SK-N-SH treated with all-trans-retinoic acid at 6 μM for 48 hours (cell line): ENCODE measurements around the gene RPN1.

Source experiments
- ARNTL ChIP-seq: fragments of 450-650 bp; formaldehyde crosslinking; IDR thresholded peaks from 2 replicates; pipeline ENCODE4 v1.5.0; 2020; ENCODE audit warnings: low read depth, mild to moderate bottlenecking, moderate library complexity, borderline replicate concordance
- CSDC2 ChIP-seq: fragments of 250-450 bp; sonication (Bioruptor Pico); IDR thresholded peaks from 2 replicates; pipeline ENCODE4 v1.5.0; 2020; ENCODE audit warnings: mild to moderate bottlenecking, moderate library complexity
- ESRRG ChIP-seq: fragments of 250-450 bp; sonication (Bioruptor Pico); IDR thresholded peaks from 2 replicates; pipeline ENCODE4 v1.6.1; 2021; ENCODE audit warnings: mild to moderate bottlenecking
- ISL1 ChIP-seq: fragments of 250-450 bp; sonication (Bioruptor Pico); IDR thresholded peaks from 2 replicates; pipeline ENCODE4 v2.1.2; 2022; ENCODE audit warnings: mild to moderate bottlenecking, moderate library complexity
- OSR1 ChIP-seq: fragments of 250-450 bp; sonication (Bioruptor Pico); IDR thresholded peaks from 2 replicates; pipeline ENCODE4 v1.8.0; 2022; ENCODE audit warnings: moderate library complexity, mild to moderate bottlenecking, inconsistent platforms
- PPARA ChIP-seq: fragments of 250-450 bp; sonication (Bioruptor Pico); IDR thresholded peaks from 2 replicates; pipeline ENCODE4 v1.5.0; 2020; ENCODE audit warnings: mild to moderate bottlenecking, borderline replicate concordance
- TCF4 ChIP-seq: fragments of 250-450 bp; sonication (Bioruptor Pico); IDR thresholded peaks from 2 replicates; pipeline ENCODE4 v1.8.0; 2021; ENCODE audit warnings: mild to moderate bottlenecking, moderate library complexity, borderline replicate concordance
- ZFP30 ChIP-seq: fragments of 450-650 bp; formaldehyde crosslinking; IDR thresholded peaks from 2 replicates; pipeline ENCODE4 v1.5.0; 2022; ENCODE audit warnings: mild to moderate bottlenecking, moderate library complexity
- TF ChIP-seq, protein P1 (sequence below): fragments of 250-450 bp; sonication (Bioruptor Pico); IDR thresholded peaks from 2 replicates; pipeline ENCODE4 v1.5.1; 2021; ENCODE audit warnings: mild to moderate bottlenecking, moderate library complexity
- TF ChIP-seq, protein P2 (sequence below): fragments of 250-450 bp; sonication (Bioruptor Pico); IDR thresholded peaks from 2 replicates; pipeline ENCODE4 v1.8.0; 2021; ENCODE audit warnings: low read depth, mild to moderate bottlenecking, moderate library complexity, borderline replicate concordance

DNA sequence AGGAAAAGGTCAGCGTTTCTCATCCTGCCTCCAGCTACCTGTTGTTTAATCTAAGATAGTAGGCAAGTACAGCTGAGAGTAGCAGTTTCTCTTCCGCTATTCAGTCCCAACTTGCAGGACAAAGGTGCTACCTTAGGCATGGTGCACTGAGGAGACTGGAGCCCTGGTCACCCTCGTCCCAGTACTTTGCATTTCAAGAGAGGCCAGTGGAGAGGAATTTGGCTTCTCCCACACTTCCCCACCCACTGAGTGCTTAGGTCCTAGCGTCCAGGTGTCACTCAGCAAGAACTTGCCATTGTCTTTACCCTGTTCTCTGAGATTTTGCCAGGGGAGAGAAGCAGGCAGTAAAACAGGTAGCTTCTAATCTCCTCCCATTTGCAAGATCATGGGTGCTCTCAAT, 12.5 kb upstream of the RPN1 start:
- TF ChIP-seq TCF4 (CRISPR knock-in tag) (no peak), PPARA (CRISPR knock-in tag) (no peak), ISL1 (CRISPR knock-in tag) (no peak), ARNTL (no peak), ESRRG (no peak), CSDC2 (no peak), ZFP30 (CRISPR knock-in tag) (no peak), OSR1 (CRISPR knock-in tag) (no peak)
- TF ChIP-seq, protein P1, sequence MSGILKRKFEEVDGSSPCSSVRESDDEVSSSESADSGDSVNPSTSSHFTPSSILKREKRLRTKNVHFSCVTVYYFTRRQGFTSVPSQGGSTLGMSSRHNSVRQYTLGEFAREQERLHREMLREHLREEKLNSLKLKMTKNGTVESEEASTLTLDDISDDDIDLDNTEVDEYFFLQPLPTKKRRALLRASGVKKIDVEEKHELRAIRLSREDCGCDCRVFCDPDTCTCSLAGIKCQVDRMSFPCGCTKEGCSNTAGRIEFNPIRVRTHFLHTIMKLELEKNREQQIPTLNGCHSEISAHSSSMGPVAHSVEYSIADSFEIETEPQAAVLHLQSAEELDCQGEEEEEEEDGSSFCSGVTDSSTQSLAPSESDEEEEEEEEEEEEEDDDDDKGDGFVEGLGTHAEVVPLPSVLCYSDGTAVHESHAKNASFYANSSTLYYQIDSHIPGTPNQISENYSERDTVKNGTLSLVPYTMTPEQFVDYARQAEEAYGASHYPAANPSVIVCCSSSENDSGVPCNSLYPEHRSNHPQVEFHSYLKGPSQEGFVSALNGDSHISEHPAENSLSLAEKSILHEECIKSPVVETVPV (CRISPR knock-in tag) = no peak
- TF ChIP-seq, protein P2, sequence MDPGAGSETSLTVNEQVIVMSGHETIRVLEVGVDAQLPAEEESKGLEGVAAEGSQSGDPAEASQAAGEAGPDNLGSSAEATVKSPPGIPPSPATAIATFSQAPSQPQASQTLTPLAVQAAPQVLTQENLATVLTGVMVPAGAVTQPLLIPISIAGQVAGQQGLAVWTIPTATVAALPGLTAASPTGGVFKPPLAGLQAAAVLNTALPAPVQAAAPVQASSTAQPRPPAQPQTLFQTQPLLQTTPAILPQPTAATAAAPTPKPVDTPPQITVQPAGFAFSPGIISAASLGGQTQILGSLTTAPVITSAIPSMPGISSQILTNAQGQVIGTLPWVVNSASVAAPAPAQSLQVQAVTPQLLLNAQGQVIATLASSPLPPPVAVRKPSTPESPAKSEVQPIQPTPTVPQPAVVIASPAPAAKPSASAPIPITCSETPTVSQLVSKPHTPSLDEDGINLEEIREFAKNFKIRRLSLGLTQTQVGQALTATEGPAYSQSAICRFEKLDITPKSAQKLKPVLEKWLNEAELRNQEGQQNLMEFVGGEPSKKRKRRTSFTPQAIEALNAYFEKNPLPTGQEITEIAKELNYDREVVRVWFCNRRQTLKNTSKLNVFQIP (CRISPR knock-in tag) = no peak
